NT2/D1 (cell line): Measurements from ENCODE around the gene PNKD.

Source experiments
- DNase-seq: peaks from one replicate; pipeline ENCODE4 v3.0.0-alpha.2; 2011; ENCODE audit warnings: low read depth, low spot score
- H3K27me3 ChIP-seq: 2 replicates; pipeline ENCODE4 v1.6.0; 2011; ENCODE audit warnings: mild to moderate bottlenecking; ENCODE audit not compliant: insufficient read length, insufficient read depth
- H3K36me3 ChIP-seq: 2 replicates; pipeline ENCODE4 v1.6.1; 2011; ENCODE audit warnings: mild to moderate bottlenecking, low read length, mixed read lengths; ENCODE audit not compliant: insufficient read depth, insufficient read length
- H3K4me1 ChIP-seq: 2 replicates; pipeline ENCODE4 v1.5.1; 2011; ENCODE audit not compliant: insufficient read depth, insufficient read length
- H3K4me3 ChIP-seq: 2 replicates; pipeline ENCODE4 v1.5.1; 2011; ENCODE audit warnings: low read depth; ENCODE audit not compliant: insufficient read length
- H3K9ac ChIP-seq: 2 replicates; pipeline ENCODE4 v1.6.0; 2011; ENCODE audit warnings: low read depth; ENCODE audit not compliant: insufficient read length
- H3K9me3 ChIP-seq: 2 replicates; pipeline ENCODE4 v1.5.1; 2011; ENCODE audit warnings: mild to moderate bottlenecking, low read length; ENCODE audit not compliant: insufficient read depth
- SUZ12 ChIP-seq: IDR thresholded peaks from 2 replicates; pipeline ENCODE4 v1.6.1; 2011; ENCODE audit not compliant: insufficient read length, insufficient read depth; ENCODE audit errors: extremely low read depth
- YY1 ChIP-seq: IDR thresholded peaks from 2 replicates; pipeline ENCODE4 v1.6.1; 2011; ENCODE audit not compliant: insufficient read length, insufficient read depth
- ZNF274 ChIP-seq: IDR thresholded peaks from 2 replicates; pipeline ENCODE4 v1.6.1; 2011; ENCODE audit warnings: mild to moderate bottlenecking, low read depth, low read length

PNKD gene

GRCh38 chr2:218342837-218343236, 72.5 kb downstream of the PNKD start:
- DNase-seq, result no peak
- Histone ChIP-seq H3K9ac (peak overlapping the region; percentile 36), H3K9me3 (no peaks in the 10 kb centered on the region), H3K36me3 (peaks cover 42% of the 10 kb centered on the region), H3K27me3 (no peaks in the 10 kb centered on the region), H3K4me3 (no peak overlapping the region), H3K4me1 (peaks cover 10% of the 10 kb centered on the region)
- TF ChIP-seq YY1 (no peak), ZNF274 (no peak), SUZ12 (no peak)

GRCh38 chr2:218343591-218343990, 73.3 kb downstream of the PNKD start:
- Histone ChIP-seq H3K36me3 (peaks cover 42% of the 10 kb centered on the region), H3K4me1 (peaks cover 10% of the 10 kb centered on the region), H3K9me3 (no peaks in the 10 kb centered on the region), H3K27me3 (no peaks in the 10 kb centered on the region), H3K4me3 (no peak overlapping the region), H3K9ac (peak overlapping the region; percentile 36)
- no peak for DNase-seq
- TF ChIP-seq ZNF274, result no peak
- no peak for TF ChIP-seq YY1
- no peak for TF ChIP-seq SUZ12

- no peak for TF ChIP-seq YY1
- TF ChIP-seq SUZ12, result no peak
- no peak for TF ChIP-seq ZNF274
- Histone ChIP-seq H3K9me3 (no peaks in the 10 kb centered on the region; the same call in 1 of the 2 replicates), H3K4me3 (no peak overlapping the region), H3K27me3 (no peaks in the 10 kb centered on the region), H3K36me3 (peaks cover 42% of the 10 kb centered on the region), H3K9ac (no peak overlapping the region), H3K4me1 (peaks cover 10% of the 10 kb centered on the region)
- no peak for DNase-seq
Measured at GRCh38 chr2:218344090-218344754, 73.9 kb downstream of the PNKD start.

- Histone ChIP-seq H3K4me3 (no peak overlapping the region), H3K27me3 (no peaks in the 10 kb centered on the region), H3K36me3 (peaks cover 42% of the 10 kb centered on the region), H3K9ac (no peak overlapping the region), H3K4me1 (peaks cover 10% of the 10 kb centered on the region), H3K9me3 (peaks cover 3% of the 10 kb centered on the region; the same call in 1 of the 2 replicates)
- no peak for DNase-seq
- TF ChIP-seq SUZ12 (no peak), ZNF274 (no peak), YY1 (no peak)
Measured at GRCh38 chr2:218344755-218345417, 74.6 kb downstream of the PNKD start.

GRCh38 chr2:218345491-218346236, 75.3 kb downstream of the PNKD start:
- Histone ChIP-seq H3K9me3 (peaks cover 4% of the 10 kb centered on the region), H3K36me3 (peaks cover 37% of the 10 kb centered on the region), H3K4me3 (no peak overlapping the region), H3K4me1 (peaks cover 8% of the 10 kb centered on the region), H3K27me3 (no peaks in the 10 kb centered on the region), H3K9ac (no peak overlapping the region)
- TF ChIP-seq ZNF274, result no peak
- no peak for TF ChIP-seq YY1
- no peak for TF ChIP-seq SUZ12
- no peak for DNase-seq

- no peak for TF ChIP-seq SUZ12
- no peak for TF ChIP-seq YY1
- TF ChIP-seq ZNF274, result no peak
- Histone ChIP-seq H3K36me3 (peaks cover 31% of the 10 kb centered on the region), H3K4me1 (peaks cover 8% of the 10 kb centered on the region), H3K4me3 (no peak overlapping the region), H3K9ac (no peak overlapping the region), H3K9me3 (peaks cover 19% of the 10 kb centered on the region), H3K27me3 (no peaks in the 10 kb centered on the region)
- DNase-seq, result no peak
Measured at GRCh38 chr2:218347172-218347571, 76.9 kb downstream of the PNKD start.

- no peak overlapping the region for H3K9ac ChIP-seq
- H3K9me3 ChIP-seq, result peaks cover 30% of the 10 kb centered on the region
- H3K27me3 ChIP-seq, result no peaks in the 10 kb centered on the region
- no peak for DNase-seq
- H3K4me1 ChIP-seq, result peaks cover 13% of the 10 kb centered on the region
- H3K36me3 ChIP-seq, result no peaks in the 10 kb centered on the region
- TF ChIP-seq ZNF274 (no peak), SUZ12 (no peak), YY1 (no peak)
- H3K4me3 ChIP-seq, result no peak overlapping the region
Measured at GRCh38 chr2:218354045-218354444, 83.7 kb downstream of the PNKD start.
